K562 (cell line): Measurements from ENCODE around the gene KCTD19. TPM values are rescaled to one million over a fixed set of nuclear protein-coding genes. Genes with fewer than 3 reads are reported as not detected.

Source experiments
- ATAC-seq: fragments of 200-7000 bp; cut with Tn5 transposase; 3 replicates; pipeline ENCODE4 v1.9.1; 2020; ENCODE audit warnings: moderate library complexity
- BruUV-seq: library from RNA; stranded (reverse); fragments of 400-500 nt; replicated peaks from 2 replicates; lab custom pipeline; 2021; lab: Mats Ljungman, UMichigan
- CTCF ChIA-PET: fragments of 300-600 bp; formaldehyde crosslinking; extraction: SDS; loops from one replicate; lab custom pipeline; 2021; ENCODE audit warnings: low intra/inter-chr PET ratio; lab: Yijun Ruan, JAX
- POLR2A ChIA-PET: fragments of 300-600, 350-650 bp; sonication (Branson Sonifier 250); formaldehyde crosslinking; extraction: SDS; loops from one replicate; lab custom pipeline; 2021; ENCODE audit warnings: antibody characterized with exemption, inconsistent platforms; lab: Yijun Ruan, JAX
- DNase-seq, 4 experiments: peaks; one replicate each; pipeline versions ENCODE4 v3.0.0 to v3.0.0-alpha.2; 2011 to 2018; ENCODE audit warnings: low spot score in 3 of 4, mixed read lengths in 3 of 4; ENCODE audit errors: extremely low read depth in 1 of 4
- FAIRE-seq: peaks from 2 replicates; lab custom pipeline; 2011; peaks lifted over from hg19 to GRCh38; lab: Jason Lieb, UNC
- H2AFZ ChIP-seq: 2 replicates; pipeline ENCODE4 v1.6.0; 2011; ENCODE audit warnings: low read depth, low read length, control low read depth, inconsistent platforms
- H3K27ac ChIP-seq: fragments of 200-600 bp; 3 replicates; pipeline ENCODE4 v1.8.0; 2011; ENCODE audit warnings: low read depth, mild to moderate bottlenecking, control low read depth, inconsistent platforms, low read length, moderate library complexity, mixed read lengths; ENCODE audit errors: extremely low read depth
- H3K27me3 ChIP-seq, 2 experiments: fragments of 300-600 bp in 1 of 2; 2 replicates in 1 of 2; 3 replicates in 1 of 2; pipeline versions ENCODE4 v1.6.0 to v1.8.0; 2011; ENCODE audit warnings: inconsistent platforms in 2 of 2, low read length in 2 of 2, mild to moderate bottlenecking in 1 of 2, mixed read lengths in 1 of 2, moderate library complexity in 1 of 2; ENCODE audit not compliant: control insufficient read depth in 2 of 2, insufficient read depth in 2 of 2
- H3K36me3 ChIP-seq: fragments of 300-600 bp; 3 replicates; pipeline ENCODE4 v1.8.0; 2011; ENCODE audit warnings: mild to moderate bottlenecking, low read length, inconsistent platforms; ENCODE audit not compliant: control insufficient read depth, insufficient read depth
- H3K4me1 ChIP-seq, 2 experiments: fragments of 200-600 bp in 1 of 2; replicated peaks in 1 of 2; 2 replicates in 1 of 2; 3 replicates in 1 of 2; pipeline versions ENCODE4 v1.5.1 to v1.8.0; 2011; ENCODE audit warnings: inconsistent platforms in 2 of 2, low read length in 2 of 2, mild to moderate bottlenecking in 1 of 2, mixed read lengths in 1 of 2, moderate library complexity in 1 of 2; ENCODE audit not compliant: control insufficient read depth in 2 of 2, insufficient read depth in 2 of 2
- H3K4me2 ChIP-seq: 2 replicates; pipeline ENCODE4 v1.6.1; 2011; ENCODE audit warnings: low read length, control low read depth, inconsistent platforms, mixed read lengths; ENCODE audit not compliant: insufficient read depth
- H3K4me3 ChIP-seq: fragments of 200-600 bp; sonication (generic), shearing (Covaris generic); 2 replicates; pipeline ENCODE4 v1.5.1; 2016; ENCODE audit warnings: control low read depth, inconsistent platforms
- H3K79me2 ChIP-seq: fragments of 200-600 bp; 3 replicates; pipeline ENCODE4 v1.8.0; 2011; ENCODE audit warnings: low read length, inconsistent platforms; ENCODE audit not compliant: control insufficient read depth, insufficient read depth
- H3K9ac ChIP-seq, 2 experiments: 2 replicates each; pipeline versions ENCODE4 v1.6.0 to v1.6.1; 2011; ENCODE audit warnings: low read depth in 2 of 2, low read length in 2 of 2, control low read depth in 1 of 2, inconsistent platforms in 1 of 2, mild to moderate bottlenecking in 1 of 2, mixed read lengths in 1 of 2; ENCODE audit not compliant: insufficient read depth in 1 of 2
- H3K9me1 ChIP-seq: one replicate; pipeline ENCODE4 v1.6.0; 2011; ENCODE audit warnings: inconsistent platforms, mild to moderate bottlenecking, low read length, moderate library complexity; ENCODE audit not compliant: control insufficient read depth, insufficient read depth
- H3K9me3 ChIP-seq: replicated peaks from 2 replicates; pipeline ENCODE4 v1.5.1; 2011; ENCODE audit warnings: low read depth, low read length, inconsistent platforms; ENCODE audit not compliant: control insufficient read depth, insufficient read depth
- H4K20me1 ChIP-seq: replicated peaks from 2 replicates; pipeline ENCODE4 v1.6.1; 2011; ENCODE audit warnings: low read length, inconsistent platforms, mixed read lengths; ENCODE audit not compliant: control insufficient read depth, insufficient read depth
- AFF1 ChIP-seq, 2 experiments: fragments of 450-650 bp; IDR thresholded peaks; 2 replicates each; pipeline ENCODE4 v1.6.1; 2018; ENCODE audit warnings: mild to moderate bottlenecking in 2 of 2, low read depth in 1 of 2; ENCODE audit not compliant: partially characterized antibody in 2 of 2
- BCOR ChIP-seq: fragments of 450-650 bp; IDR thresholded peaks from 2 replicates; pipeline ENCODE4 v1.6.1; 2016
- HDAC8 ChIP-seq: fragments of 450-650 bp; IDR thresholded peaks from 2 replicates; pipeline ENCODE4 v1.6.1; 2016; ENCODE audit warnings: mild to moderate bottlenecking, missing genetic modification characterization, moderate library complexity, missing compliant biosample characterization
- KDM2B ChIP-seq: fragments of 250-450 bp; sonication (Bioruptor Pico); IDR thresholded peaks from 2 replicates; pipeline ENCODE4 v1.8.0; 2021; ENCODE audit warnings: mild to moderate bottlenecking, moderate library complexity
- PTBP1 ChIP-seq: fragments of 200-400 bp; formaldehyde crosslinking; IDR thresholded peaks from 2 replicates; pipeline ENCODE4 v1.6.1; 2017; ENCODE audit warnings: low read depth, low read length
- RBM25 ChIP-seq: fragments of 200-400 bp; formaldehyde crosslinking; IDR thresholded peaks from 2 replicates; pipeline ENCODE4 v1.6.1; 2018; ENCODE audit warnings: low read length, low read depth, moderate library complexity; ENCODE audit not compliant: severe bottlenecking
- SRSF9 ChIP-seq: fragments of 200-400 bp; formaldehyde crosslinking; IDR thresholded peaks from 2 replicates; pipeline ENCODE4 v1.6.1; 2017; ENCODE audit warnings: low read depth, low read length, borderline replicate concordance
- TBP ChIP-seq: optimal IDR thresholded peaks from 2 replicates; pipeline ENCODE3; 2011; ENCODE audit warnings: low read depth, low read length, improper control_type of control experiment
- ZNF347 ChIP-seq: fragments of 450-650 bp; formaldehyde crosslinking; IDR thresholded peaks from 2 replicates; pipeline ENCODE4 v1.4.0; 2020; ENCODE audit warnings: low read depth, mild to moderate bottlenecking, moderate library complexity
- WGBS: fragments of 100-300 bp; shearing (Covaris generic); methylation state at CpG from one replicate; pipeline ENCODE4 v1.1.6; 2016; ENCODE audit warnings: low coverage, mixed read lengths; ENCODE audit not compliant: insufficient coverage; ENCODE audit errors: missing lambda C conversion rate; 5-methylcytosine and 5-hydroxymethylcytosine counted together
- in situ Hi-C: fragments of 300-500 bp; cut with MboI; formaldehyde crosslinking; loops from 4 replicates; pipeline ENCODE4 v1.15.0; 2018; ENCODE audit warnings: inconsistent platforms, mixed read lengths
- intact Hi-C: fragments of 100-400 bp; cut with micrococcal nuclease; formaldehyde crosslinking; loops from 2 replicates; pipeline ENCODE4 v1.14.2; 2022
- polyA plus RNA-seq, 8 experiments: library from polyadenylated mRNA; depleted of rRNA in 4 of 8; stranded (reverse) in 5 of 8; unstranded in 3 of 8; fragments of >200 nt; fragmentation: Nextera tagmentation in 2 of 8; fragmentation: Illumina TruSeq in 1 of 8; extraction: Ambion mirVana in 2 of 8; extraction: Trizol in 1 of 8; gene quantifications; 2 replicates each; pipeline versions ENCODE4 v1.2.1 to v1.2.3, GENCODE V29; 2011 to 2014; ENCODE audit warnings: inconsistent platforms in 1 of 8, missing spikeins in 1 of 8
- total RNA-seq, 7 experiments: library from RNA; depleted of rRNA in 6 of 7; stranded (reverse); fragments of >200 nt in 6 of 7; fragmentation: Illumina TruSeq in 2 of 7; extraction: Trizol in 2 of 7; gene quantifications; 2 replicates each; pipeline versions ENCODE4 v1.2.1 to v1.2.3, GENCODE V29; 2011 to 2021; ENCODE audit warnings: low replicate concordance in 1 of 7

KCTD19 gene
- total and polyA plus RNA-seq, 9 of the 15 experiments (the other 6 are each of a cell fraction or from before 2014, with no cell fraction given) = 0.03 to 0.91 (median 0.22) TPM; not detected in 2

GRCh38 chr16:67342616-67343015 is 16.1 kb upstream of the KCTD19 start (continued):
- TF ChIP-seq ZNF347 (CRISPR knock-in tag) (no peak), KDM2B (CRISPR knock-in tag) (no peak), SRSF9 (no peak), BCOR (no peak), TBP (no peak)

- no peaks in the 10 kb centered on the region for H3K9me3 ChIP-seq
- H4K20me1 ChIP-seq = no peaks in the 10 kb centered on the region
- TF ChIP-seq PTBP1 = no peak
- peak; percentile 76 for TF ChIP-seq RBM25
- TF ChIP-seq AFF1 (IDR thresholded peaks at IDR 0.05; ENCODE audit: low read depth in 1 of 2, partially characterized antibody in 2 of 2) = no peak
- no peak for TF ChIP-seq HDAC8 (tag)
- BruUV-seq = no TSS peak
- H3K4me1 ChIP-seq = no peaks in the 10 kb centered on the region
- no peaks in the 10 kb centered on the region for H3K27me3 ChIP-seq
- 2% methylated on average over 3 of the region's 3 CpGs for WGBS
- ChIA-PET POLR2A (no interaction called here), CTCF (no interaction called here)
- no peak overlapping the region for H3K9ac ChIP-seq
- intact Hi-C loops (loop anchor here (10.0 kb wide), 1 partner anchor 54 kb away; the partner anchor contains the start of gene TPPP3), in situ Hi-C loops (loop anchor here (5.0 kb wide), 1 partner anchor 89 kb away; no protein-coding TSS in a partner anchor)
- H3K9me1 ChIP-seq = no peaks in the 10 kb centered on the region
- no peaks in the 10 kb centered on the region for H3K79me2 ChIP-seq
- no peak overlapping the region for H3K4me2 ChIP-seq
- no peak overlapping the region for H3K4me3 ChIP-seq
- H3K36me3 ChIP-seq = no peaks in the 10 kb centered on the region
- DNase-seq (no peak), FAIRE-seq (no peak), ATAC-seq (no peak)
- H2AFZ ChIP-seq = no peak overlapping the region
- no peak overlapping the region for H3K27ac ChIP-seq
These were observed 14.7 kb upstream of the KCTD19 start for GRCh38 chr16:67341250-67341649.
